GM12892 (cell line): Measurements from ENCODE around the gene NUDCD3.
"Not testable (repeated sequence)": the region's sequence is repeated elsewhere in the genome, so short reads cannot be mapped to it uniquely, and the experiment has no call there.

Experiments used
- DNase-seq: peaks from one replicate; pipeline ENCODE4 v3.0.0; 2011; ENCODE audit not compliant: insufficient read length
- FAIRE-seq: peaks from 2 replicates; lab custom pipeline; 2011; peaks lifted over from hg19 to GRCh38; lab: Jason Lieb, UNC
- POLR2A ChIP-seq: IDR thresholded peaks from 2 replicates; pipeline ENCODE4 v1.6.1; 2011; ENCODE audit warnings: low read depth, low read length, control low read depth
- POLR2AphosphoS5 ChIP-seq: IDR thresholded peaks from 2 replicates; pipeline ENCODE4 v1.6.1; 2011; ENCODE audit warnings: low read depth, low read length, control low read depth
- TAF1 ChIP-seq: IDR thresholded peaks from 2 replicates; pipeline ENCODE4 v1.6.1; 2011; ENCODE audit warnings: low read depth, mild to moderate bottlenecking, control low read depth, low read length, borderline replicate concordance

Gene NUDCD3

DNA sequence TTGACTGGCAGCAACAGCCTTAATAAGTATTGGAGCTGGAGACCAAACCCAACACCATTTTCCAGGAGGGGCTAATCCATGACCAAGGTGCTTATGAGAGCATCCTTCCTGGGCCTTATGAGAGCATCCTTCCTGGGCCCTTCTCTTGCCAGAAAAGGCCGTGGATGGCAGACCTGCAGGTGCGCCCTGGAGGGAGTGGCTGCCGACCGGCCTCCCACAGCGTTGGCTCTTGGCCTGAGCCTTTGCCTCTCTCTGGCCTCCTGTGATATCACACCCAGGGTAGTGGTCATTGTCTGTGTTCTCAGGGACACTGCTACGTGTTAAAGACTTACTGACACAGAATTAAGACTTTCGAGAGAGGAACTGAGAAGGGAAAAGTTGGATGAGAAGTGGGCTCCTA, 22.3 kb upstream of the NUDCD3 start:
- DNase-seq, result no peak
- no peak for FAIRE-seq
- TF ChIP-seq TAF1 (no peak), POLR2AphosphoS5 (no peak), POLR2A (no peak)

DNA sequence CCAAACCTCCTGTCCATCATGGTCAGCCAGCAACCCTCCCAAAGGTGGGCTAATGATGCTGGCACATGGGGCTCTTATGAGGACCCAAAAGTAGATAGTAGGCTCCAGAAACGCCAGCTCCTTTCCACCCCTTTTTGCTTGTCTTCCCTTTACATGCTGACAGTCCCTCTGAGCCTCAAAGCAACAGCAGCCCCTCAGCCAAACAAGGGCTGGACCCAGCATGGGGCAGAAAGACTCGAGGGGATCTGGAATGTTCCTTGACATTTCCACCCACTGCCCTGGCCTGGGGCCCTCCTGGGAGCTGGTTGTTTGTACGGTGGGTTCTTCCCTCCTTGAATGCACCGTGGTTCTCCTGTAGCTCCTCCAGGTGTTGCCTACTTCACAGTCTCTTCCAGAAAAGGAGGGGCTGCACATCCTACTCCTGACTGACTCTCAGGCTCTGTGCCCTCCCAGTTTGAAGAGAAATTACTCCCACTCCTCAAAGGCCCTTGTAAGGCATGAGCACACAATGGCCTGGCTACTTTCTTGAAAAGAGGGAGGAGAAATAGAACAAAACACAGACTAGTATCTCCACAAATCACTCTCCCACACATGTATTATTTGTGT, 21.5 kb upstream of the NUDCD3 start:
- FAIRE-seq, result no peak
- no peak for DNase-seq
- TF ChIP-seq TAF1, result no peak
- no peak for TF ChIP-seq POLR2AphosphoS5
- no peak for TF ChIP-seq POLR2A

DNA sequence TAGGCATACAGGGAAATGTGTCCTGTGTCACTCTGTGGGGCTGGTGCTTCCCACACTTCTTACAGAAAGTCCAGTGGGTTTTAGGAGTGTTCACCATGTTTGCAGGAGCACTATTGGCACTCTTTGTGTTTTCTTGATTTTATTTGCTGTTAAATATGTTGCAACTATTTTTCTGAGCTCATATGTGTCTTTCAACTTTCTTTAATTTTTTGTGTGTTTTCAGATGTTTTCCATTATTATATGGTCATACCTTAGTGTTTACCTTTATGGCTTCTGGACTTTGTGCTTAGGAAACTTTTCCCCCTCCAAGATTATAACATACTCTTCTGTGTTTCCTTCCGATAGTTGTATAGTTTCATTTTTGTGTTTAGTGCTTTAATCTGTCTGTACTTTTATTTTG, 20.8 kb upstream of the NUDCD3 start:
- TF ChIP-seq POLR2AphosphoS5 (no peak), TAF1 (no peak), POLR2A (no peak)
- FAIRE-seq, result no peak
- DNase-seq, result no peak

DNA sequence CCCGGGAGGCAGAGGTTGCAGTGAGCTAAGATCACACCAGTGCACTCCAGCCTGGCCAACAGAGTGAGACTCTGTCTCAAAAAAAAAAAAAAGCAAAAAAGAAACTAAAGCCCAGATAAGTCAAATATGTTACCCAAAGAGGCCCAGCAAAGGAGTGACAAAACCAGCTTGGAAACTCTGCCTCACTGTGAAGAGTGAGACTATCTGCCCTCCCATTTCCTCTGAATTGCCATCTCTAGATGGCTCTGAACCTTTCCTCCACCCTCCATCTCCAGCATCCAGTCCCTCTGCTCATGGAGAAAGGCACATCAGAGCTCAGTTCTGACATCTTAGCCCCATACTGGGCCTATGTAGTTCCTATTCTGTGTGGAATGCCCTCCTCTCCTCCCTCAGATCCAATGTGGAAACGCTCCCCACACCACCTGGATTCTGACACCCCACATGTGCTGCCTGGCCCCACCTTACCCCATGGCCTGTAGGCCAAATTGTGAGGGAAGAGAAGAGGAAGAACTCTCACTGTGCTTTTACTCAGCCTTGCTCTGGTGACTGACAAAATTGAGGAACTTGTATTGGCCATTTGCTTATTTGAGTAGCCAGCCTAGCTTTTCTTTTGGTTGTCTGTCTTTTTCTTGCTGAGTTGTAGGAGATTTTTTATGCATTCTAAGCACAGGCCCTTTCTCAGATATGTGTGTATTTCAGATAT, 18.0 kb upstream of the NUDCD3 start:
- no peak for TF ChIP-seq POLR2A
- TF ChIP-seq POLR2AphosphoS5, result no peak
- TF ChIP-seq TAF1, result no peak
- DNase-seq, result no peak
- FAIRE-seq, result no peak

DNA sequence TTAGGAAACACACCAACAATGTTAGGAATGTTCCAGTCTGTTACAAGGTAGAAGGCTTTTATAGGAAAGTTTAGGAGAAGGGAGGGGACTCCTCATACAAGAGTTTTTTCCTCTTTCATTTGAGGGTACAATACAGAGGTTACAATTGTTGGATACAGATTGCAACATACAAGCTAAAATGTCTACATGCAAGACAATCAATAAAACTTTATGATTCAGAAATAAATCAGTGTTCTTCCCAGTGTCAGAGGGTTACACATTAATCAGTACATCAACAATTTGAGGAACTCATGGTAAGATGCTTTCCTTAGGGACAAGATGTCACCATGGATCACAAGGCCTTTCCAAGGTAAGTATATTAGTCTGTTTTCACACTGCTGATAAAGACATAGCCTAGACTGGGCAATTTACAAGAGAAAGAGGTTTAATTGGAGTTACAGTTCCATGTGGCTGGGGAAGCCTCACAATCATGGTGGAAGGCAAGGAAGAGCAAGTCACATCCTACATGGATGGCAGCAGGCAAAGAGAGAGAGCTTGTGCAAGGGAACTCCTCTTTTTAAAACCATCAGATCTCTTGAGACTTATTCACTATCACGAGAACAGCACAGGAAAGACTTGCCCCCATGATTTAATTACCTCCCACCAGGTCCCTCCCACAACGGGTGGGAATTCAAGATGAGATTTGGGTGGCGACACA, 16.3 kb upstream of the NUDCD3 start:
- DNase-seq, result not testable (repeated sequence)
- FAIRE-seq, result peak; percentile 14

DNA sequence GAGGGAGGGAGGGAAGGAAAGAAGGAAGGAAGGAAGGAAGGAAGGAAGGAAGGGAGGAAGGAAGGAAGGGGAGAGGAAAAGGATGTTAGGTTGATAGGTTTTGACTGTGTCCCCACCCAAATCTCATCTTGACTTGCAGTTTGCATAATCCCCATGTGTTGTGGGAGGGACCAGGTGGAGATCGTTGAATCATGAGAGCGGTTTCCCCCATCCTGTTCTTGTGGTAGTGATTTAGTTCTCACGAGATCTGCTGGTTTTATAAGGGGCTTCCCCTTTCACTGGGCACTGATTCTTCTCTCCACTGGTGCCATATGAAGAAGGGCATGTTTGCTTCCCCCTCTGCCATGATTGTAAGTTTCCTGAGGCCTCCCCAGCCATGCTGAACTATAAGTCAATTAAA, 15.1 kb upstream of the NUDCD3 start:
- DNase-seq, result no peak
- no peak for FAIRE-seq
- TF ChIP-seq TAF1 (no peak), POLR2A (no peak), POLR2AphosphoS5 (no peak)

DNA sequence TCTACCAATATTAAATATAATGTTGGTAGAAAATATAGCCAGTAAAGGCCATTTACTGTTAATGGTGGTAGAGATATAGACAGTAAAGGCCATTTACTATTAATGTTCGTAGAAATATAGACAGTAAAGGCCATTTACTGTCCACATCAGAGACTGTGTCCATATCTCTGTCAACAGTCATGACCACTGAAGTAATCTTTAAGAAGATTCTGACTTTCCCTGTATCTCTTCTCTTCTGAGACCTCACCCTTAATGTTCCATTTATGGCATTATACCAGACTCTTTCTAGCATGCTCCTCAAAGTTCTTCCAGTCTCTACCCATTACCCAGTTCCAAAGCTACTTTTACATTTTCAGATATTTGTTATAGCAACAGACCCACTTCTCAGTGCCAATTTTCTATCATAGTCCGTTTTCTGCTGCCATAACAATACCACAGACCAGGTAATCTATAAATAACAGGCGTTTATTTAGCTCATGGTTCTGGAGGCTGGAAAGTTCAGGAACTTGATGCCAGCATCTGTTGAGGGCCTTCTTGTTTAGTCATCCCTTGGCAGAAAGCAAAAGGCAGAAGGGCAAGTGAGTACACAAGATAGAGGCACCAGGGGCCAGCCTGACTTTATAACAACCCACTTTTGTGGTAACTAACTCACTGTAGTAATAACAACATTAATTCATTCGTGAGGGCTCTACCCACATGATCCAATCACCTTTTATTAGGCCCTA, 7.9 kb upstream of the NUDCD3 start:
- no peak for TF ChIP-seq POLR2A
- TF ChIP-seq POLR2AphosphoS5, result no peak
- TF ChIP-seq TAF1, result no peak
- no peak for FAIRE-seq
- DNase-seq, result no peak

DNA sequence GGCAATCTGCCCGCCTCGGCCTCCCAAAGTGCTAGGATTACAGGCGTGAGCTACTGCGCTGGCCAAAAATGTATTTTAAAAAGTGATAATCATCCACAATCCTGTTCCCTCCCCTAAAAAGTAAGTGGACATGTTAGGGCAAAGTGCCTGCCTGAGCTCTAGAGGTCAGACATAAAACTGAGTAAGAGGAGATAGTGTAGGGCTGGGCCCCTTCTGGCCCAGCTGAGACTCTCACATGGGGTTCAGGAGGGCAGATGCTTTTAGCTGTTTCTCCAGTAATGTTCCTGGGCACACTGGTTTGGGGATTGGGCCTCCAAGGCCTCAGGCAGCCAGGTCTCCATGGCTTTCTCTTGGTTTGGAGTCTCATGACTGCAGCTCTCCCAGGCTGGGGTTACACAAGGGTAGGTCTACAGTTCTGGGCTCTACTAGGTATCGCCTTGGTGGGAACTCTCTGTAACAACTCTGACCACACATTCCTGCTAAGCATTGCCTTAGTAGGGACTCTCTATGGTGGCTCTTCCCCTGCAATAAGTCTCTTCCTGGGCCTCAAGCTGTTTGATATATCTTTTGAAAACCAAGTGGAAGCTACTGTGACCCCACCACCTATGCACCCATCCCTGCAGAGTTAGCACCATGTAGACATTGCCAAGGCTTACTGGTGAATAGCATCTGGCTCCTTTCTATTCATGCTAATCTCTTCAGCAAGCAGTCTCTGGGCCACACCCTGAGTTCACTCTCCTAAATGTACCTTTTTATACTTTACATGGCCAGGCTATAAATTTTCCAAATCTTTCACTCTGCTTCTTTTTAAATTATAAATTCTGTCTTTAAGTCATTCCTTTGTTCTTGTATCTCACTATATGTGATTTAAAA, 6.9 kb upstream of the NUDCD3 start:
- FAIRE-seq, result no peak
- DNase-seq, result no peak
- TF ChIP-seq TAF1 (no peak), POLR2AphosphoS5 (no peak), POLR2A (no peak)

DNA sequence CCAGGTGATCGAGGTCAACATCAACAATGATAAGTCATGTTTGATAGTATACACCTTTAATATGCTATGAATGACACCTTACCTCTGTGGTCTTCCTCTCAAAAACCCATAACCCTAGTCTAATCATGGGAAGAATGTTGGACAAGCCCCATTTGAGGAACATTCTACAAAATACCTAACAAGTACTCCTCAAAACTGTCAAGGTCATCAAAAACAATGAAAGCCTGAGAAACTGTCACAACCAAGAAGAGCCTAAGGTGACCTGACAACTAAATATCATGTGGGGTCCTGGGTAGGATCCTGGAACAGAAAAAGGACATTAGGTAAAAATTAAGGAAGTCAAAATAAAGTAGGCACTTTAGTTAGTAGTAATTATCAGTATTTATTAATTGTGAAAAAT, 5.9 kb upstream of the NUDCD3 start:
- TF ChIP-seq POLR2AphosphoS5, result no peak
- no peak for TF ChIP-seq POLR2A
- no peak for TF ChIP-seq TAF1
- FAIRE-seq, result no peak
- DNase-seq, result no peak

DNA sequence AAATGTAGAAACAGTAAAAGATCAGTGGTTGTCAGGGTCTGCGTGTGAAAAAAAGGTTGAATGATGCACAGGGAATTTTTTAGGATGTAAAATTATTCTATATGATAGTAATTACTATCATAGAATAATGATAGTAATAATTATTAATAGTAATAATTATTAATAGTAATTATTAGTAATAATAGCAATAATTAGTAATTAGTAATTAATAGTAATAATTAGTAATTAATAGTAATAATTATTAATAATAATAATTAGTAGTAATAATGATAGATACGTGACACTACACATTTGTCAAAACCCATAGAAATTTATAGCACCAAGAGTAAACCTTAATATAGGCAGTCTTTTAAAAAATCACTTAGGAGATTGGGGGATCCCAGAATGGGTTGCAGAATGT, 4.5 kb upstream of the NUDCD3 start:
- TF ChIP-seq POLR2A (no peak), TAF1 (no peak), POLR2AphosphoS5 (no peak)
- no peak for FAIRE-seq
- no peak for DNase-seq

DNA sequence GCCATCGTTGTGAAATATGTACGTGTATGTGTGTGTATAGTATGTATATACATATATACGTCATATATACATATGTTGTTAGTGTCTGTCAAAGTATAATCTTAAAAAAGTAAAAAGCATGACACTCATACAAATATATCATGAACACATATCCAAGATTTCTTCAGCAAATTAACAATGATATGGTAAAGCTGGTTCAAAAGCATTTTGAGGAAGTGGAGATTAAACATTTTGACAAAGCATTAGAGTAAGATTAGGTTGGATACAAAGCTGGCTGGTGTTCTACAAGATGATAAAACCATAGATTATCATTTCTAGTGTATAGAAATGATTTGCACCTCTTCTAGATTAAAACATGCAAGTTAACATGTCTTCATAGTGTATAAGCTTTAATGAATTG, 771 bp upstream of the NUDCD3 start:
- FAIRE-seq (peak; percentile 14), DNase-seq (no peak)
- TF ChIP-seq TAF1, result no peak
- no peak for TF ChIP-seq POLR2AphosphoS5
- no peak for TF ChIP-seq POLR2A
